Activated CD8-positive, alpha-beta T cell treated with anti-CD3 and anti-CD28 coated beads, Interleukin-2, amount 10 ng/mL, durations not matched to agents 7 days and 5 days (primary cell): Measurements from ENCODE around the gene SGF29. TPM values are rescaled to one million over a fixed set of nuclear protein-coding genes. Genes with fewer than 3 reads are reported as not detected.
"Not testable (repeated sequence)": the region's sequence is repeated elsewhere in the genome, so short reads cannot be mapped to it uniquely, and the experiment has no call there.

ENCODE experiments used
- ATAC-seq: fragments of 150-1000 bp; cut with Tn5 transposase; one replicate; pipeline ENCODE4 v1.10.0; 2021; ENCODE audit warnings: moderate library complexity
- CTCF ChIA-PET: fragments of 350-600 bp; sonication (Branson Sonifier 250); formaldehyde crosslinking; loops from one replicate; lab custom pipeline; 2021; ENCODE audit warnings: antibody characterized with exemption; lab: Charles Lee
- POLR2A ChIA-PET: fragments of 350-600 bp; sonication (Branson Sonifier 250); formaldehyde crosslinking; loops from one replicate; lab custom pipeline; 2021; ENCODE audit warnings: antibody characterized with exemption; lab: Charles Lee
- DNase-seq: peaks from one replicate; pipeline ENCODE4 v3.0.0-alpha.2; 2020
- H3K27ac Mint-ChIP-seq: one replicate; pipeline ENCODE4 v1.8.0; 2021; ENCODE audit warnings: mild to moderate bottlenecking, mixed read lengths
- H3K27me3 Mint-ChIP-seq: one replicate; pipeline ENCODE4 v1.8.0; 2021; ENCODE audit warnings: low read depth, mixed read lengths
- H3K36me3 Mint-ChIP-seq: one replicate; pipeline ENCODE4 v1.8.0; 2021; ENCODE audit warnings: low read depth, mixed read lengths
- H3K4me1 Mint-ChIP-seq: one replicate; pipeline ENCODE4 v1.8.0; 2021; ENCODE audit warnings: low read depth, mixed read lengths
- H3K4me3 Mint-ChIP-seq: one replicate; pipeline ENCODE4 v1.8.0; 2021; ENCODE audit warnings: mild to moderate bottlenecking, mixed read lengths
- H3K9me3 Mint-ChIP-seq: one replicate; pipeline ENCODE4 v1.8.0; 2022; ENCODE audit warnings: mixed read lengths; ENCODE audit not compliant: insufficient read depth
- total RNA-seq, 2 experiments: library from RNA; stranded (reverse); gene quantifications; one replicate each; pipeline ENCODE4 v1.2.3, GENCODE V29; 2021

The SGF29 gene
- total RNA-seq, 2 experiments from 2014 or later, result 42.2 to 49.1 TPM

DNA sequence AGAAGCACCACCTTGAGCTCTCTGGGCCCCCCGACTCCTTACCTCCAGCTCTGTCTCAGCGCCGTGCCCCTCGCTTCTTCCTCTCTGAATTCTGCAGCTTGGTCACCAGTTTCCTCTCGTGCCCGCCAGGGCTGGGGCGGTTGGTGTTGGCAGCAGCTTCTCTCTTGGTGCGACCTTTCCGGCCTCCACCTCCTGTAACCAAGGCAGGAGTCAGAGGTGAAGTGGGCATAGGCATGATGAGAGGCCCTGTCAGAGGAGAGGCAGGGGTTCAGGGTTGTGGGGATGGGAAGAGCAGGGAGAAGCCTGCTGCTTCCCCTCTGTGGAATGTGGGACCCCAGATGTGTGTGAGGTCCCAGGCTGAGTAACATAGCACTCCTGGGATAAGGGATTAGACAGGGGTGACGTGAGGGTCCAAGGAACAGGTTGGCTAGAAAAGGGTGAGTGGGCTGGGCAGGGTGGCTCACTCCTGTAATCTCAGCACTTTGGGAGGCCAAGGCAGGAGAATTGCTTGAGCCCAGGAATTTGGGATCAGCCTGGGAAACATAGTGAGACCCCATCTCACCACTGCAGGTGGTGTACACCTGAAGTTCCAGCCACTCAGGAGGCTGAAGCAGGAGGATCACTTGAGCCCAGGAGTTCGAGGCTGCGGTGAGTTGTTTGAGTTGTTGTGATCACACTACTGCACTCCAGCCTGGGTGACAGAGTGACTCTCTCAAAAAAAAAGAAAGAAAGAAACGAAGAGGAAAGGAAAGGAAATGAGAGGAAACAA, 15.6 kb upstream of the SGF29 start:
- ChIA-PET POLR2A (no interaction called here), CTCF (no interaction called here)
- H3K27me3 Mint-ChIP-seq, result peaks cover 2% of the 10 kb centered on the region
- H3K36me3 Mint-ChIP-seq, result no peaks in the 10 kb centered on the region
- ATAC-seq (no peak), DNase-seq (no peak)
- no peaks in the 10 kb centered on the region for H3K9me3 Mint-ChIP-seq
- no peak overlapping the region for H3K4me3 Mint-ChIP-seq
- no peak overlapping the region for H3K27ac Mint-ChIP-seq
- H3K4me1 Mint-ChIP-seq, result peaks cover 23% of the 10 kb centered on the region

DNA sequence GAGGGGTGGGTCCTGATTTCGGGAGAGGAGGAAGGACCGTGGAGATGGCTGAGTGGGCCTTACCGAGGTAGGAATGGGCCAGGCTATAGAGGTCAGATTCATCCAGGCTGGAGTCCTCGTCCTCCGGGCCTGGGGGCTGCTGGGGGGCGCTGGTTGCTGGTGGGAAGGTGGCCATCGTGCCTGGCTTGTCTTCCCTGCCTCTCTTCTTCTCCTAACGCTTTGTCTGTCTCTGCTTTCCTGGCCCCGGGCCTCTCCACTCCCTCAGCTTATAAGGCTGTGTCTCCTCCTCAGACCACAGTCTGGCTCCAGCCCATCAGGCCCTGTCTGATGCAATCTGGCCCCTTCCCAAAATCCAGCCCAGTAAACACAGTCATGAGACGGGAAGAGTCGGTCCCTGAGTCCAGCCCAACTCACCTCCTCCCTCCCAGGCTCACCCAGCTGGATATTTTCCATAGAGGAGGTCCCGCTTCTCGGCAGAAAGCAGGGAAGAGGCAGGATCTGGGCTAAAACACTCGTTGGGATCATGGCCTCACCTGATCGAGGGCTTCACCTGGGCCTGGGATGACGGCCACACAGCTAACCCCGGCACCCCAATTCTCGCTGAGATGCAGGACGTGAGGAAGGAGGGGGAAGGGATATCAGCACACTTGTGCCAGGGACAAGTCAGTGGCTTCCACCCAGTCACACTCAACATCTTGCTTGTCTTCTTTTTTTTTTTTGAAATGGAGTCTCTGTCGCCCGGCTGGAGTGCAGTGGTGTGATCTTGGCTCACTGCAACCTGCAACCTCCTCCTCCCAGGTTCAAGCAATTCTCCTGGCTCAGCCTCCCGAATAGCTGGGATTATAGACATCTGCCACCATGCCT, 14.8 kb upstream of the SGF29 start, which contains the start of gene NUPR1:
Gene NUPR1, minus strand, starts transcription at position 242 of the 864 bp plus-strand sequence. Its CDS starts 67 bp downstream, at position 175.
- CTCF ChIA-PET, result no interaction called here
- H3K4me1 Mint-ChIP-seq, result peaks cover 24% of the 10 kb centered on the region

DNA sequence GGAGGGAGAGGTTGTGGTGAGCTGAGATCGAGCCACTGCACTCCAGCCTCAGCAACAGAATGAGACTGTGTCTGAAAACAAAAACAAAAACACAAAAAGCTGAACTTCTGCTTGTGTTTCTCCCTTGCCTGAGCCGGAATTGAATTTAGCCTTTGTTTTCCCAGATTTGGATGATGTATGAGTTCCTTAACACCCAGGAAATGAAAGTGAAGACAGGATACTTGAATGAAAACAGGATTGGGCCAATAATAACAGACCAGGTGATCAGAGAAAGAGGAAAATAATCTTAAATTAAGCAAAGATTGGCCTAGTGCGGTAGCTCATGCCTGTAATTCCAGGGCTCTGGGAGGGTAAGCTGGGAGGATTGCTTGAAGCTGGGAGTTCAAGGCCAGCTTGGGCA, 13.4 kb upstream of the SGF29 start:
- peaks cover 12% of the 10 kb centered on the region for H3K4me1 Mint-ChIP-seq

More for the DNA sequence above, 14.8 kb upstream of the SGF29 start, which contains the start of gene NUPR1:
- H3K27ac Mint-ChIP-seq, result no peak within 1 kb of the TSS
- H3K9me3 Mint-ChIP-seq, result no peaks in the 10 kb centered on the region
- no peak within 1 kb of the TSS for H3K4me3 Mint-ChIP-seq
- DNase-seq (no peak), ATAC-seq (no peak)
- H3K36me3 Mint-ChIP-seq, result no peaks in the 10 kb centered on the region
- POLR2A ChIA-PET, result no interaction called here
- peaks cover 2% of the 10 kb centered on the region for H3K27me3 Mint-ChIP-seq

DNA sequence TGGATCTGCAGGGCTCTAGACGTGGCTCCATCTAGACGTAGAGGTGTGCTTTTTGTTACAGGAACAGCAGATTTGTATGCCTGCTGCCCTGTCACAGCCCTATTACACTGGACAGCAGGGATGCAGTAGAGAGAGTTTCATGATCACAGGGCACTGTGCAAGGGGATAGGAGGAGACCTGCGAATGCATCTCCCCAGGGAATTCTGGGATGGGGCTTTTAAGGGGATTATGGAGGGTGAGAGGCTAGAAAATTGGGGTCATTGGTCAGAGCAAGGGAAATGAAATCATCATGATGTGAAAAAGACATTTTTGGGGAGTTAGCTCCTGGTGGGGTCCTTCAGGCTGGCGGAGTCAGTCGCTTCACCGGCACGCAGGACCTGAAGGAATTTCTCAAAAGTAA, 11.1 kb upstream of the SGF29 start:
- DNase-seq (no peak), ATAC-seq (no peak)
- H3K27me3 Mint-ChIP-seq, result peaks cover 5% of the 10 kb centered on the region
- no peak overlapping the region for H3K4me3 Mint-ChIP-seq
- ChIA-PET CTCF (interaction anchor here (1.1 kb wide), 1 partner anchor 10 kb away, joined by 4 read pairs; no protein-coding TSS in a partner anchor), POLR2A (no interaction called here)
- peak overlapping the region; percentile 11 for H3K27ac Mint-ChIP-seq
- no peaks in the 10 kb centered on the region for H3K36me3 Mint-ChIP-seq
- no peaks in the 10 kb centered on the region for H3K9me3 Mint-ChIP-seq
- peaks cover 10% of the 10 kb centered on the region for H3K4me1 Mint-ChIP-seq

More for the DNA sequence above, 13.4 kb upstream of the SGF29 start:
- no peak overlapping the region for H3K4me3 Mint-ChIP-seq
- peaks cover 5% of the 10 kb centered on the region for H3K27me3 Mint-ChIP-seq
- ChIA-PET POLR2A (interaction anchor here (0.6 kb wide), 1 partner anchor 18 kb away, joined by 3 read pairs; no protein-coding TSS in a partner anchor), CTCF (interaction anchor here (1.3 kb wide), 1 partner anchor 37 kb away, joined by 3 read pairs; no protein-coding TSS in a partner anchor)
- H3K36me3 Mint-ChIP-seq, result no peaks in the 10 kb centered on the region
- no peaks in the 10 kb centered on the region for H3K9me3 Mint-ChIP-seq
- DNase-seq (no peak), ATAC-seq (no peak)
- no peak overlapping the region for H3K27ac Mint-ChIP-seq

DNA sequence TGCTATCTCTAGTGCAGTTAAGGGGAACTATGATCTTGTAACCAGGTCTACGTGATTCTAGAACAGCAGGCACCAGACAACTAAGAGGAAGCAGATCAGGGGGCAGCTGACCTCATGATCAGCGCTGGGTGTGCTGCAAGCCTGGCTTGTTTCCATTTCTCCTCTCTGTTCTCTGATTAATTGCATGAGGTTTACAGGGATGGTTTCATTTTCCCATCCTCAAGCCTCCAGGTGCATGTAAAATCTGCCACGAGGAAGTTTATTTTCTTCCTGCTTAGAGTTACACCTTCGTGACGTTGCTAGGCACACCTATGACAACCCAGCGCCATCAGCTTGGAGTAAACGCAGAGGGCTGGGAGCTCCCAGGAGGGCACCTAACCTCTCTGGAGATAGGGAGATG, 10.6 kb upstream of the SGF29 start:
- ATAC-seq (no peak), DNase-seq (no peak)
- no peak overlapping the region for H3K4me3 Mint-ChIP-seq
- no peaks in the 10 kb centered on the region for H3K36me3 Mint-ChIP-seq
- peaks cover 5% of the 10 kb centered on the region for H3K27me3 Mint-ChIP-seq
- peaks cover 10% of the 10 kb centered on the region for H3K4me1 Mint-ChIP-seq
- CTCF ChIA-PET, result no interaction called here
- H3K9me3 Mint-ChIP-seq, result no peaks in the 10 kb centered on the region
- POLR2A ChIA-PET, result no interaction called here
- no peak overlapping the region for H3K27ac Mint-ChIP-seq

DNA sequence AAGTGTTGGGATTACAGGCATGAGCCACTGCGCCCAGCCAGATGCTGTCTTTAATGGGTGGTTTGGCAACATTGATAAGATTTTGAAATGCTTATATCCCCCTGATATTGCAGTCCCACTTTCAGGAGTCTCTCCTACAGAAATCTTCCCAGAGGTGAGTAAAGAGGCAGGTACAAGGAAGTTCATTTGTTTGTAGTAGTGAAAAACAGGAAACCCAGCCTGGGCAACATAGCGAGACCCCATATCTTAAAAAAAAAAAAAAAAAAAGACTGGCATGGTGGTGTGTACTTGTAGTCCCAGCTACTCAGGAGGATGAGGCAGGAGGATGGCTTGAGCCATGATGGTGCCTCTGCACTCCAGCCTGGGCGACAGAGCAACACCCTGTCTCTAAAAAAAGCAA, 8.7 kb upstream of the SGF29 start:
- CTCF ChIA-PET, result no interaction called here
- H3K9me3 Mint-ChIP-seq, result no peaks in the 10 kb centered on the region
- POLR2A ChIA-PET, result no interaction called here
- peaks cover 15% of the 10 kb centered on the region for H3K4me1 Mint-ChIP-seq
- H3K36me3 Mint-ChIP-seq, result no peaks in the 10 kb centered on the region
- no peak for DNase-seq
- H3K27ac Mint-ChIP-seq, result no peak overlapping the region
- H3K4me3 Mint-ChIP-seq, result no peak overlapping the region
- peaks cover 9% of the 10 kb centered on the region for H3K27me3 Mint-ChIP-seq
- no peak for ATAC-seq

DNA sequence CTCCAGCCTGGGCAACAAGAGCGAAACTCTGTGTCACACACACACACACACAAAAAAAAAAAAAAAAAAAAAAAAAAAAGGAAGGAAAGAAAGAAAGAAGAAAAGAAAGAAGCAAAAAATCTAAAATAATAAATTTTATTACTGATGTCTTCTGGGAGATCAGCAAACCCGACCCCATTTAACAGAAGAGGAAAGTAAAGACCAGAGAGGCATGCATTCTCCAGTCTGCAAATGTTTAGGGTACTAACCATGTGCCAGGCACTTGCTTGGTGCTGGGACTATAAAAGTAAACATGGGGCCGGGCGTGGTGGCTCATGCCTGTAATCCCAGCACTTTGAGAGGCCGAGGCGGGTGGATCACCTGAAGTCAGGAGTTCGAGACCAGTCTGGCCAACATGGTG, 7.8 kb upstream of the SGF29 start:
- ATAC-seq, H3K27me3 Mint-ChIP-seq, POLR2A ChIA-PET, CTCF ChIA-PET, H3K9me3 Mint-ChIP-seq, H3K27ac Mint-ChIP-seq, H3K36me3 Mint-ChIP-seq, DNase-seq, H3K4me3 Mint-ChIP-seq: not testable (repeated sequence)
- peaks cover 12% of the 10 kb centered on the region for H3K4me1 Mint-ChIP-seq

DNA sequence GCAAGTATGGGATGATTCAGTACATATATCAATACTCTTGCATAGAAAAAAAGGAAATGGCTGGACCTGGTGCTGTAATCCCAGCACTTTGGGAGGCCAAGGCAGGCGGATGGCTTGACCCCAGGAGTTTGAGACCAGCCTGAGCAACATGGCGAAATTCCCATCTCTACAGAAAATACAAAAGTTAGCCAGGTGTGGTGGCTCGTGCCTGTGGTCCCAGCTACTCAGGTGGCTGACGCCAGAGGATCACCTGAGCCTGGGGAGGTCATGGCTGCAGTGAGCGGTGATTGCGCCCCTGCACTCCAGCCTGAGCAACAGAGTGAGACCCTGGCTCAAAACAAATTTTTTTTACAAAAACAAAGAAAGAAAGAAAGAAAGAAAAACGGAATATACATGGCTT, 7.1 kb upstream of the SGF29 start:
- Mint-ChIP-seq H3K27ac (no peak overlapping the region), H3K4me3 (no peak overlapping the region), H3K36me3 (no peaks in the 10 kb centered on the region), H3K27me3 (peaks cover 9% of the 10 kb centered on the region), H3K4me1 (peaks cover 12% of the 10 kb centered on the region), H3K9me3 (no peaks in the 10 kb centered on the region)
- ChIA-PET POLR2A (no interaction called here), CTCF (no interaction called here)
- ATAC-seq (no peak), DNase-seq (no peak)

DNA sequence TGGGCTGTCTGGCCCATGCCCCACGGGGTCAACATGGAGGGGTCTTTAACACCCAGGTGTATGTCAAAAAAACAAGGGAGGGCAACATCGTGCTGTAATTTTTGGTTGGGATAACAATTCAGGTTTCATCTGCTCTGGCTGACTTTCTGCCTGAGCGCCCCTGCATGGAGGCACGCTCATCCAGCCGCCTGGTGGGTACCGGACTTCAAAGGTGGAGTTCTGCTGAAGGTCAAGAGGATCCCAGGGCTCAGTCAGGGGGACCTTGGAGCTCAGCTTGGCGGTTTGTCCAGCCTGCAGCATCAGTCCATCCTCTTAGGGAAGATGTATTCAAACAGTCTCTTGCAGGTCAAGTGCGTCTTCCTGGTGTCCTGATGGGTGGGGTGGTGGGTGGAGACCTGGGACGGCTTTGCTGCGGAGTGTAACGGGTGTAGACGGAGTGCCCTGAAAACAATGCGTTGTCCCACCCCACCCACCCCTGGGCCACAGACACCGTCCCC, 5.4 kb upstream of the SGF29 start:
- no peak overlapping the region for H3K4me3 Mint-ChIP-seq
- no peaks in the 10 kb centered on the region for H3K36me3 Mint-ChIP-seq
- POLR2A ChIA-PET, result no interaction called here
- H3K9me3 Mint-ChIP-seq, result no peaks in the 10 kb centered on the region
- H3K4me1 Mint-ChIP-seq, result peaks cover 12% of the 10 kb centered on the region
- CTCF ChIA-PET, result interaction anchor here (1.1 kb wide), 1 partner anchor 400 kb away, joined by 3 read pairs; no protein-coding TSS in a partner anchor
- peaks cover 7% of the 10 kb centered on the region for H3K27me3 Mint-ChIP-seq
- no peak overlapping the region for H3K27ac Mint-ChIP-seq
- ATAC-seq, result no peak
- DNase-seq, result no peak

DNA sequence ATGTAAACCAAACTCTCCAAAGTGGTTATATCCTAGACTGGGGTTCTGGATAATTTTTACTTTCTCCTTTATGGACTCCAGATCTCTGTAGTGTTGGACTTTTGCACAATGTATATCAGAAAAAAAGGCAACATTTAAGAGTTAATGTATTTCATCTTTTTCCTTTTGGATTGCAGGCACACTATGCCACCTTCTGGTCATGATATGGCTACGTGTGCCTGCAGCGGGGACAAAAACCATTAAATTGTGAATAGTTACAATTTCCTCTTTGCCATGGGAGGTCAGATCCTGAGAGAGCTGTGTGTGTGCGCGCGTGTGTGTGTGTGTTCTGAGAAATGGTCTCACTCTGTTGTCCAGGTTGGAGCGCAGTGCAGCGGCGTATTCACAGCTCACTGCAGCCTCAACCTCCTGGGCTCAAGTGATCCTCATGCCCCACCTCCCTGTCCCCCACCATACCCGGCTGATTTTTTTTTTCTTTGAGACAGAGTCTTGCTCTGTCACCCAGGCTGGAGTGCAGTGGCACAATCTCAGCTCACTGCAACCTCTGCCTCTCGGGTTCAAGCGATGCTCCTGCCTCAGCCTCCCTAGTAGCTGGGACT, 4.3 kb upstream of the SGF29 start:
- H3K9me3 Mint-ChIP-seq, result no peaks in the 10 kb centered on the region
- no peaks in the 10 kb centered on the region for H3K36me3 Mint-ChIP-seq
- no peak overlapping the region for H3K27ac Mint-ChIP-seq

More for the DNA sequence above, 4.3 kb upstream of the SGF29 start:
- H3K4me1 Mint-ChIP-seq, result peaks cover 15% of the 10 kb centered on the region
- DNase-seq (peak; percentile 41), ATAC-seq (no peak)
- H3K27me3 Mint-ChIP-seq, result peaks cover 7% of the 10 kb centered on the region
- peak overlapping the region; percentile 3 for H3K4me3 Mint-ChIP-seq
- CTCF ChIA-PET, result interaction anchor here (0.7 to 1.7 kb wide), 4 partner anchors 10 to 396 kb away, joined by 3 to 4 read pairs (median 3); no protein-coding TSS in a partner anchor
- POLR2A ChIA-PET, result no interaction called here
